ENCODE results near the gene LGALS12. TPM values are rescaled to one million over a fixed set of nuclear protein-coding genes. Genes with fewer than 3 reads are reported as not detected.
"Not testable (repeated sequence)": the region's sequence is repeated elsewhere in the genome, so short reads cannot be mapped to it uniquely, and the experiment has no call there.

Gene LGALS12
- total RNA-seq, 1 experiment from 2014 or later = not detected

DNA sequence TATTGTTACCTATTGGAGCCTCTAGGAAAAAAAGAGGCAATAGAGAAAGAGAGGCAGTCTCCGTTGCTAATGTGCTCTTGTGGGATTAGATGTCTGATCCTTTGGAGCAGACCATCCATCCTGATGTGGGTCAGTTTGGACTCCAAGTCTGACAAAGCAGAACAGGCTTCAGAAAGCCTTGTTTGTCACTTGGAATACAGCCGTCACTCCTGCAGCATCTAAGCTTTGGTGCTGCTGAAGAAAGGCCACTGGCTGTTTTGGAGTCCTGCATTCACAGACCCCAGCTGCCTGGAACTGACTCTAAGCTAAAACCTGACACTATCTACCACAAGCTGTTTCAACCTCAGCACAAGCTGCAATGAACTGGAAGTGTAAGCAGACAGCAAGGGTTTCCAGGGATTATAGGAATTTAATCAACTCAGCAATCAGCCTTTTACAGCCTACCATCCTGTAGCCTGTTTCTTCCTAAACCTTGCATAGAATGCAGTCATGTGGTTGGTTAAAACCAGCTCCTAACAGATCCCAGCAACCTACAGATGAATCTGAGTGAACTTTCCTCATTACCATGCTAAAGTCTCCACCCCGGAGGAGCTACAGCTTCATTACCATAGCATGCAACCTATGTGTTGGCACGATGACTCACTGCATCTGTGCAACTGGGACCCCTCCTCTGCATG, 27.1 kb downstream of the LGALS12 start:
- DNase-seq (ENCODE audit: low read depth) = no peak

DNA sequence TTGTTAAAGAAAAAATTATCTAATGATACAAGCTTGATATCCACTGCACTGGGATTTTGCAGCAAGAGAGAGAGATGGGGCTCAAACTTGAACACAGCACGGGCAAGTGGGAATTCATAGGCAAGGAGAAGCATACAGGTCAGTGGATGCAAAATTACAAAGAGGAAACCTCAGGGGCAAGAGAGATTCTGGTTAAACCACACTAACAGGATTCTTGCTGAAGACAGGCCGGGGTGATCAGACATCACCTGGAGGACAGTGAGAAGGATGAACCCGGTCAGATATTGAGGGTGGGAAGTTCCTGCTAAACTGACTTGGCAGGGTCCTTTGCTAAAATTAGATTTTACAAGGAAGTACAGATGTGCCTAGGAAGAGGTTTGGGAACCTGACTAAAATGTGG, 28.2 kb downstream of the LGALS12 start:
- DNase-seq (ENCODE audit: low read depth) = no peak

DNA sequence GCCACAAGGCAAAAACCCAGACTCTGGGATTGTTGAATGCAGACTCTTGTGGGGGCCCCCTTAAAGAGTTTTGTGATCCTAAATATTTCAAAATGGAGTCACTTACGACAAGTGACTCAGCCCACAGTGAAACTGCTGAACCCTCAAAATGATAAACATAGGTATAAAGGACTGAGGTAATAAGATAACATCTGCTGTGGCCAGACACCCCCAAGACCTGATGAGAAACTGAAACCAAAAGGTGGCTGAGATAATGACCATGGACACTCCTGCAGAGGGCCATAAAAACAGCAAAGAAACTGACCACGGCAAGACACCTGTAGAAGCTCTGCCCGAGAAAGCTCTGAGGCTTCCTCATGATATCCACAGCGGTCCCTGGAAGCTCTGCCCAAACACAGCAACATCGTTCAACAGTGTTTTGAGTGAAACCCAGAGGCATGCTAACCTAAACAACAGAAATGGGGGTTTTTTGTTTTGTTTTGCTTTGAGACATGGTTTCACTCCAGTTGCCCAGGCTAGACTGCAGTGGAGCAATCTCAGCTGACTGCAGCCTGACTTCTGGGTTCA, 29.1 kb downstream of the LGALS12 start:
- DNase-seq (ENCODE audit: low read depth) = no peak

DNA sequence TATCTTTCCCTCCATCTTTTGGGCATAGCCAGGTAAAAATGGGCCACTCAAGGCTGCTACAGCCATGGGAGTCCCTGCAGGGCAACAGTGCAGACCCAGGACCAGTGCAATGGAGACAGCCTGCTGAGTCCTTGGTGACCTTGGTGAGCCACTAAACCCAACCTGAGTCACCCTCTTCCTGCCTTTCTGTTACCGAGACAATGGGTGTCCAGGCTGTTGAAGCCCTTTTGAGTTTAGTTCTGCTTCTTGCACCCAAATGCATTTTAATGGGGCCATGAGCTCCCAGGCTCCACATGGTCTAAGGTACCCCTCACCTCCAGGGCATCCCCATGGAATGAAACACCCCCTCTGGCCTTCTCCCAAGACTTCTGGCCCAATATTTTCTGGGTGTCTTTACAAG, 29.9 kb downstream of the LGALS12 start:
- DNase-seq (ENCODE audit: low read depth) = no peak

DNA sequence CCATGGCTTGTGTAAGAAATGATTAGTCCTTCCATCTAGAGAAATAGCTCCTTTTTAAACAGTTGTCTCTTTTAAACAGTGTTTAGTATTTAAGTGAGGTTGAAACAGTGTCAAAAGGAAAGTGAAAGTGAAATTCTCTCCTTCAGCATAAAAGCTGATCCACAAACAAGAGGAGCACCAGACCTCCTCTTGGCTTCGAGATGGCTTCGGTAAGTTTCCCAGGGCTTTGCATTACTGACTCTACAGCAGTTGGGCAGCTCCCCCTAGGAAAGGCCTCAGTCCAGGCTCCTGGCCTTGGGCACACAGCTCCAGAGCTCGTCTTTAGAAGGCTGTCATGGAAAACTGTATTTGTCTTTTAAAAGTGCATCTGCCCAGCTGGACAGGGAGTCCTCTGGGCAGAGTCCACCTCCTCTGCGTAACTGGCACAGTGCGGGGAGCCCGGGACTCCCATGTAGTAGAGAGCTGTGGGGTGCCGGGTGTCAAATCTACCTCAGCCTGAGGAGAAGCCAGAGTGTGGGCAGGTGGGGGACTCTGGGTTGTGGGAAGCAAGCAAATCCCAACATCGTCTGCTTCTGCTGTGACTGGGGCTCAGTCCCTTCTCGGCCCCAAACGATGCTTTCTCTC, 30.9 kb downstream of the LGALS12 start, which contains the start of gene PLAAT4:
Gene PLAAT4 (plus strand): TSS at position 140 of the 624 bp plus-strand sequence. CDS start 61 bp downstream, at position 201.
- DNase-seq (ENCODE audit: low read depth) = peak; percentile 58

DNA sequence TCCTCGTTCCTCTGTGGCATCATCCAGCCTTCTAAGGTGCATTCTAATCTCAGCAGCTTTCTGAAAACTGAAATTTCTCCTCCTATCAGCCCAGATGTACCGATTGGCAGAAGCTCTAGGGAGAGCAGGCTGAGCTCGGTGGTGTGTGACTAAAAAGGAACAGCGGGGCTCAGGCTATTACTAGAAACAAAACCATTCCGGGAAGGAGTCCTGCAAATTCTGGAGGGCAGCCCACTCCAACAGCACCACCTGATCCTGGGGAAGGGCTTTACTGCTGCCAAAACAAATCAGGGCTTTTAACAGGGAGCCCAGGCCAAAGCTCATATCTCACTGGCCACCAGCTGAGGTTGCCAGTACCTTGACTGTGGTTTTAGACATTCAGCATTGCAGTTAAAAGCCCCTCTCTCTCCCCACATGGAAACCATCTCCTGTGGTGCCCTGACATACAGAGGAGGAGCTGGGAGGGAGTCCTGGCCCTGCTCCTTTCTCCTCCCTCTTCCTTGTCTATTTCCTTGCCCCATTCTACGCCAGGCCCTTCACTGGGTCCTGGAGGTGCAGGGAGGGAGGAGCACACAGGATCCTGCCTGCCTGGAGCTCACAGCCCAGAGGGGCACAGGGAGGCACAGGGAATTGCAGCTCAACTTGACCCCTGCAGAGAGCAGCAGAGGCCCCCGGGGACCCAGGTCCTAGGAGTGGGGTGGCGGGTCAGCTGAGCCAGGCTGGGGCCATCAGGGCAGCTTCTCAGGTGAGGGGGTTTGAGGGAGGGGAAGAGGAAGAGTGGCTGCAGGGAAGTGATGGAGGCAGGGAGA, 31.6 kb downstream of the LGALS12 start:
- peak; percentile 53 for DNase-seq (ENCODE audit: low read depth)

DNA sequence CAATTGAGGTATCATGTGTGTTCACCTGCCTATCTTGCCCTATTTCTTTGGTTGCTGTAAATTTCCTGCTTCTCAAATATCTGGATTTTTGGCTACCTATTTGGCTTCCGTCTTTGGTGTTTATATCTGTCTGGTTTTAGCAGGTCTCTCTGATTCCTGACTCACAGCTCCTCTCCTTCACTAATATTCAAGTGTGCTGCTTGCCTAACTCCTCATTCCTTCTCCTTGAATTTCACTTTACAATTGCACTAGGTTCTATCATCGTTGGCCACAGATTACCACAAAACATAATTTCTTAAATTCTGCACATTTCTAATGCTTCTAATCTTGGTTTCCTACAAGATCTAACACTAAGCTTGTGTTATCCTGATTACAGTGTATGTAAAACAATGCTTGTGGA, 36.6 kb downstream of the LGALS12 start:
- not testable (repeated sequence) for DNase-seq (ENCODE audit: low read depth)

DNA sequence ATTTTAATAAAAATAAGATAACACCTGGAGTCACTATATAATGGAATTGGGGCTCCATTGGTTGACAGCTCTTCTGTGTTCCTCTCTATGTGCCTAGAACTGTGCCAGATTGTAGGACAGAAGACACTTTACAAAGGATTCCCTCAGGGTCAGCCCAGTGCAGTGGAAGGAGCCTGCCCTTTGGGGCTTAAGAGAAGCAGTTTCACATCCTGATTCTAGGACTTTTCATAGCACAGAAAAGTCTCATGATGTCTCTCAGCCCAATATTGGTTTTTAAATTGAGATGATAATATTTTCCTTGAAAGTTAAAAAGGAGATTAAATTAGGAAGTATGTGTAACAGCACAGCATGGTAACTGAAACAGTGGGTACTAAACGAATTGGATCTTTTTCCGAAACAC, 37.8 kb downstream of the LGALS12 start:
- DNase-seq (ENCODE audit: low read depth) = no peak

DNA sequence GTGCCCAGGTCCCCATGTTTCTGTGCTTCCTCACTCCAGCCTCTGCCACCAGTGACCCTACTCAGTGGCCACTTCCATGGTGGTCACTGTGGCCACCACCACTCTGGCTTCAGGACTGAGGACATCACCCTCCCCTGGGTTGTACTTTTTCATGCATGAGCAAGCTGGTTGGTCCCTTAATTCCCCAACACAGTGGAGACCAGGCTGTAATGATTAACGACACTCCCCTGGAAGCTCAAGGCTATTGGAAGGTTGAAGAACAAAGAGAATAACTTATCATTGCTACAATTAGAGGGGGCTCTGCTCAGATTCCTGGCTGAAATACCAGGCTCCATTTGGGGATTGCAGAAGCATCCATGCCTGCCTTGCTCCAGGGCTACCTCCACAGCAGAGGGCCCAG, 41.2 kb downstream of the LGALS12 start:
- DNase-seq (ENCODE audit: low read depth) = no peak

DNA sequence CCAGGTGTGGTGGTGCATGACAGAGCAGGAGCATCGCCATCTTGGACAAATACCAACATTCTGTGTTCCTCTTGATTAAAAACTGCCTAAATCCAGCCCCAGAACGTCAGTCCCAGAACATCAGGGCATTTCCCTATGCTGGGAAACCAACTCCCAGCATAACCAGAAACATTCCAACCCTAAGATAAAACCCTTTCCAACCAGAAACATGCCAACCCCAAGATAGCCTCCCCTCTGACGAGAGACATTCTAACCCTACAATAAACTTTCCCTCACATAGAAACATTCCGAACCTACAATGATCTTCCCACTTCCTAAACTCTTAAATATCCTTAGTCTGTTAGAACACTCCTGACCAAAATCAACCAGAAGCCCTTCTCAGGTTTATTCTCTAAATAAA, 42.3 kb downstream of the LGALS12 start:
- no peak for DNase-seq (ENCODE audit: low read depth)

DNA sequence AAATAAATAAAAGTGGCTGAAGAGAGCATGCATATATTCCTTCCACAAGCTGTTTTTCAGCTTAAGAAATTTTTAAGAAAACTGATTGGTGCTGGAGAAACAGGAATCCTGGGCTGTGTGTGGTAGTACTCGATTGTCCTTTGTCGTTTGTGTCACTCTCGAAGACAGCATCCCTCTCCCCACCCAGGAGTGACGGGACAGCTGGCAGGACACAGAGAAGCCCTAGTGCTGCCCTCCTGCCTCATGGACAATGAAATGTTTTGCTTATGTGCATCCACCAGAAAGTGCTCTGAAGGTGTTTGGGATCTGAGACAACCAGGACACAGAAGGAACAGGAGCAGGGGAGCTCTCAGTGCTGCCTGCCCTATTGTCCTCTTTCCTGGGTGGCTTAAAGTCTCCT, 43.5 kb downstream of the LGALS12 start:
- no peak for DNase-seq (ENCODE audit: low read depth)

DNA sequence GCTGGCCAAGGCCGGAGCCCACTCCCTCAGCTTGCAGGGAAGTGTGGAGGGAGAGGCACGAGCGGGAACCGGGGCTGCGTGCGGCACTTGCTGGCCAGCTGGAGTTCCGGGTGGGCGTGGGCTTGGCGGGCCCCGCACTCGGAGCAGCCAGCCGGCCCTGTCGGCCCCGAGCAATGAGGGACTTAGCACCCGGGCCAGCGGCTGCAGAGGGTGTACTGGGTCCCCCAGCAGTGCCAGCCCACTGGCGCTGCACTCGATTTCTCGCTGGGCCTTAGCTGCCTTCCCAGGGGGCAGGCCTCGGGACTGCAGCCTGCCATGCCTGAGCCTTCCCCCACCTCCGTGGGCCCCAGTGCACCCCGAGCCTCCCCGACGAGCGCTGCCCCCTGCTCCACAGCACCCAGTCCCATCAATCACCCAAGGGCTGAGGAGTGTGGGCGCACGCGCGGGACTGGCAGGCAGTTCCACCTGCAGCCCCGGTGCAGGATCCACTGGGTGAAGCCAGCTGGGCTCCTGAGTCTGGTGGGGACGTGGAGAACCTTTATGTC, 44.3 kb downstream of the LGALS12 start:
- DNase-seq (ENCODE audit: low read depth) = not testable (repeated sequence)

DNA sequence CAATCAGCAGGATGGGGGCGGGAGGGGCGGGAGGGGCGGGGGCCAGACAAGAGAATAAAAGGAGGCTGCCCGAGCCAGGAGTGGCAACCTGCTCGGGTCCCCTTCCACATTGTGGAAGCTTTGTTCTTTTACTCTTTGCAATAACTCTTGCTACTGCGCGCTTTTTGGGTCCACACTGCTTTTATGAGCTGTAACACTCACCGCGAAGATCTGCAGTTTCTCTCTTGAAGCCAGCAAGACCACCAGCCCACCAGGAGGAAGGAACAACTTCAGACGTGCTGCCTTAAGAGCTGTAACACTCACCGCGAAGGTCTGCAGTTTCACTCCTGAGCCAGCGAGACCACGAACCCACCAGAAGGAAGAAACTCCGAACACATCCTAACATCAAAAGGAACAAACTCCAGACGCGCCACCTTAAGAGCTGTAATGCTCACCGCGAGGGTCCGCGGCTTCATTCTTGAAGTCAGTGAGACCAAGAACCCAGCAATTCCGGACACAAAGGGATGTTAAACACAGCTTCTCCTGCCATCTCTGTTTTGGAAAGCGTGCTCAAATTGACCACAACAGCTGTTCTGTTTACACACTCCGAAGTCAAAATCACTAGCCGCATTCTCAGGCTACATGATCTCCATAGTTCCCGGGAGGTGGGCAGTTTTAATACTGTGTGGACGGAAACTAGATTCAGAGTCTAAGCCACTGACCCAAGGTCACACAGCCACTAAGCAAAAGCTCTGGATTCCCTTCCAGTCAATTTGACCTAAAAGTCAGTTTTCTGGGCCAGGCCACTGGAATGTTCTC, 45.4 kb downstream of the LGALS12 start:
- peak; percentile 85 for DNase-seq (ENCODE audit: low read depth)

DNA sequence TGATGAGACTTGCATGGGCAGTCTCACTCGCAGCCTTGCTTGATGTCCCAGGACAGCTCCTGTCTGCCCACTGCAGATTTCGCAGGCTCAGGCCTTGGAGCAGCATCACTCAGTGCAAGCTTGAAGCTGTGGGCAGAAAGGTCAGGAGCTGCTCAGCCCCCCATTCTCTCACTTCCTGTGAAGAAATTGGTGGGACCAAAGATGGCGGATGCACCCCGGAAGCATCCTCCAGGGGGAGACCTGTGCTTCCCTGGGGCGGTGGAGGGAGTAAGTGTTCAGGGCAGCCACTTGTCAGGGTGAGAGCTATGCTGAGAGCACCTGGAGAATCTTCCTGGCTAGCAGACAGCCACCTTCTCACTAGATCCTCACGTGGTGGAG, 46.0 kb downstream of the LGALS12 start:
- no peak for DNase-seq (ENCODE audit: low read depth)

DNA sequence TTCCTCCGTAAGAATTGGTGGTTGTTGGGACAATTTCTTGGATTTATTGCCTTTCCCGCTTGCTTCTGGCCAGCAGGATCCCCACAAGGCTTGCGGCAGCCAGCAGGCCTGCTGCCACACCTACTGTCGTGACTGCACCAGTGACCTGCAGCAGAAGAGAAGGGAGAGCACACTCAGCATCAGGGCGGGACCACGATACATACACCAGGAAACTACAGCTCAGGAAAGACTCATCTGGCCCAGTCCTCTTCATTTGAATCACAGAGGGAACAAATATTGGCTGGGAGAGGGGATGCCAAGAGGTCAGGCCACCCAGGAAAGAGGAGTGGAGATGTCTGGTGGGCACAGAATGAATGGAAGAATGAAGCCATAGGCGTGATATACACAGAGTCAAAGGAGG, 47.0 kb downstream of the LGALS12 start:
- DNase-seq (ENCODE audit: low read depth) = no peak

DNA sequence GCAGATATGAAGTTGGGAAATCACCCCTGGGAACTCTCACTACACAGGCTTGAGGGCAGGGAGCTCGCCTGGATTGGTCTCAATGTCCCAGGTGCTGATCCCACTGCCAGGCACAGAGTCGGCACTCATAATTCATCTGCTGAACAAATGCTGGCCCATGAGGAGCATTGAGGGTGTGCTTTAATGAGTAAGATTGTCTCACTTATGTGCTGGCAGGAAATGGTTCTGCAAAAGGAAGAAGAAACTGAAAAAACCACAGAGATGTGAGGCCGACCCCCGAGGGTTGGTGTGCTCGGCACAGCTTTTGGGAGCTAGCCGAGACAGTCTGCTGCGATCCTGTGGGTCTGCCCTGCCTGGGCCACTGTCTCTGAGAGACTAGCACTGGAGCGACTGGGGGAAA, 47.9 kb downstream of the LGALS12 start:
- DNase-seq (ENCODE audit: low read depth) = peak; percentile 26

DNA sequence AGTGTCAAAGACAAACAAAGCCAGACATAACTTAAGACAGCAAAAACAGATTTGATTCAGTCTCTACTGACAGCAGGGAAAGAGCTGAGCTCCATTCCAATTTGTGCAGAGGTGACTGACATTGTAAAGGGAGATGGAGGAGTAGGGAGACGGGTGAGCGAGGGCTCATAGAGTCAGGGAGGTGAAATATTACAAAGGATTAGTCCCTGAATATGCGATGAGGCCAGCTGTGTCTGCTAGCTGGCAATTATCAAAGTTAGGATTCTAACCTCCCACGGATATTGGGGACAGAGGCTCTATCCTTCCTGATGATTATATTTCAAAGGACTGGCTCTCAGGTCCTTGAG, 49.0 kb downstream of the LGALS12 start:
- no peak for DNase-seq (ENCODE audit: low read depth)

DNA sequence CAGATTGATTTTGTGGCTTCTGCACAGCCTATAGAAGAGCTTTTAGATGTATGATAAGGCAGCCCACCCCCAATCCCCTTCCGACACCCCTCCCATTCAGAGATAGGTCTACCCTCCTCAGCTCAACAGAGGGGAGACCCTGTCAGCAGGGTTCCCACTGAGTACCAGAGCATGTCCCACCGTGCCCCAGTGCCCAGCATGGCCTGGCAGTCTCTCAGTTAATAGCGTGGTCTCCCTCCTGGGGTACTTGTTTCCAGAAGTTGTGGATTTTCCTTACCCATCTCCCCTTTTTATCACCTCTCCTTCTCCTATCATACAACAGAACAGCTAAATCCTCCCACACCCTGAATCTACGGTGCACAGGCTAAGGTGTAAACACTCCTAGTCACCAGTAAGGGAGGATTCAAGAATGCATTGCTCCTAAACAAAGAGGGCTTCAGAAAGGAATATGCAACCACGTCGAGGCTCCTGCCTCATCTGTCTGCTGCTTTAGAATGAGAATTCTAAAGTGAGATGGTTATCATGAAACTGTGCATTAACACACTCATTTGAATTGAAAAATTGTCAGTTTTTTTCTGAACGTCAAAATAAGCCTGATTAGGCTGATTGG, 50.6 kb downstream of the LGALS12 start:
- DNase-seq (ENCODE audit: low read depth) = no peak

DNA sequence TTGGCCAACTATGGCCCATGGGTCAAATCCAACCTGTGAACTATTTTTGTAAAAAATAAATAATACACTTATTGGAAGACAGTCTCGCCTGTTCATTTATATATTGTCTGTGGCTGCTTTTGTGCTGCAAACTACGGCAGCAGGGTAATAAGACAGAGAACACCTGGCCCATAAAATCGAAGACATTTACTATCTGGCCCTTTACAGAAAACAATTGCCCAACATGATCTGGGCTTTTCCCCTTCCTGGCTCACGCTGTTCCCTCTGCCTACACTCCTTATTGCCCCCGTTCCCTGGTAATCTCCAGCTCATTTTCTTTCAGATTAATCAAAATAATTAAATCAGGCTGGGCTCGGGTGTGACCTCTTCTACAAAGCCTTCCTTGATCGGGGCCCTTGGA, 51.7 kb downstream of the LGALS12 start:
- DNase-seq (ENCODE audit: low read depth) = no peak

DNA sequence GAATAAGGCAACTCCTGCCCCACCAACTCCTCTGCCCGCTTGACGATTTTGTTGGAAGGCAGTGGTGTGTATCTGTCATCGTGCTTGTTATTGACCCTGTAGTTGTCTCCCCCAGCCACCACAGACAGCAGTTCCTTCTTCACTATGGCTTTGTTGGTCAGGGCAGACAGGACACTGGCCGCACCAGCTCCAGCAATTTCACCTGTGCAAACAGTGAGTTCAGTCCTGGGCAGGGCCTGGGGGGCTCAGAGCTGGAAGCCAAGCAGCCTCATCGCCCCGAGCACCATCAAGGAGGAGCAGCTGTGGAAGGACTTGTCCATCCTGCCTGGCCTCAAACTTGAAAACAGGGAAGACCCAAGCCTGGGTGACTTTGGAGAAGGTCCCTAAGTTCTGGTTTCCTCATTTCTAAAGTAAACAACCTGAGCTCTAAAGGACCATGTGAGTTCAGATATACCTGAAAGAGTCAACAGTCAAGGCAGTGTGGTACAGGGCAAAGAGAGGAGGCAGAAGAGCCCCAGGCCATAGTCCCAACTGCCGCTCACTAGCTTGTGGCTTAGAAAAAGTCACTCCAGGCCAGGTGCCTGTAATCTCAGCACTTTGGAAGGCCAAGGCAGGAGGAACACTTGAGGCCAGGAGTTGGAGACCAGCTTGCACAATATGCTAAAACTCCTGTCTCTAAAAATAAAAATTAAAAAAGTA, 52.7 kb downstream of the LGALS12 start:
- DNase-seq (ENCODE audit: low read depth) = no peak
